ENCODE data around the gene TRIM7.

GRCh38 chr5:181164076-181164952, 40.7 kb downstream of the TRIM7 start:
- TF ChIP-seq, protein P1, sequence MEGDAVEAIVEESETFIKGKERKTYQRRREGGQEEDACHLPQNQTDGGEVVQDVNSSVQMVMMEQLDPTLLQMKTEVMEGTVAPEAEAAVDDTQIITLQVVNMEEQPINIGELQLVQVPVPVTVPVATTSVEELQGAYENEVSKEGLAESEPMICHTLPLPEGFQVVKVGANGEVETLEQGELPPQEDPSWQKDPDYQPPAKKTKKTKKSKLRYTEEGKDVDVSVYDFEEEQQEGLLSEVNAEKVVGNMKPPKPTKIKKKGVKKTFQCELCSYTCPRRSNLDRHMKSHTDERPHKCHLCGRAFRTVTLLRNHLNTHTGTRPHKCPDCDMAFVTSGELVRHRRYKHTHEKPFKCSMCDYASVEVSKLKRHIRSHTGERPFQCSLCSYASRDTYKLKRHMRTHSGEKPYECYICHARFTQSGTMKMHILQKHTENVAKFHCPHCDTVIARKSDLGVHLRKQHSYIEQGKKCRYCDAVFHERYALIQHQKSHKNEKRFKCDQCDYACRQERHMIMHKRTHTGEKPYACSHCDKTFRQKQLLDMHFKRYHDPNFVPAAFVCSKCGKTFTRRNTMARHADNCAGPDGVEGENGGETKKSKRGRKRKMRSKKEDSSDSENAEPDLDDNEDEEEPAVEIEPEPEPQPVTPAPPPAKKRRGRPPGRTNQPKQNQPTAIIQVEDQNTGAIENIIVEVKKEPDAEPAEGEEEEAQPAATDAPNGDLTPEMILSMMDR (IDR thresholded peaks at IDR 0.05; ENCODE audit: low read depth, low read length): no peak
- no peak for TF ChIP-seq POLR2A (IDR thresholded peaks at IDR 0.05; ENCODE audit: extremely low read depth, insufficient read length)

All from NB4 (cell line).